ACC112 (cell line): ENCODE data around the gene AAK1.
"Not testable (repeated sequence)": the region's sequence is repeated elsewhere in the genome, so short reads cannot be mapped to it uniquely, and the experiment has no call there.

ENCODE experiments used
- H2AFZ ChIP-seq: fragments of 200-600 bp; sonication (generic); one replicate; pipeline ENCODE4 v1.6.0; 2017; ENCODE audit warnings: antibody characterized with exemption, low read length; ENCODE audit not compliant: unreplicated experiment
- H3K27ac ChIP-seq: fragments of 200-600 bp; sonication (generic); 2 replicates; pipeline ENCODE4 v1.5.1; 2014; ENCODE audit warnings: low read depth, mild to moderate bottlenecking, antibody characterized with exemption, low read length, moderate library complexity
- H3K27me3 ChIP-seq: fragments of 200-600 bp; sonication (generic); 2 replicates; pipeline ENCODE4 v1.6.1; 2014; ENCODE audit warnings: mild to moderate bottlenecking, antibody characterized with exemption, low read length, moderate library complexity, mixed read lengths; ENCODE audit not compliant: insufficient read depth
- H3K36me3 ChIP-seq: fragments of 200-600 bp; sonication (generic); 2 replicates; pipeline ENCODE4 v1.6.1; 2016; ENCODE audit warnings: mild to moderate bottlenecking, antibody characterized with exemption, low read length, moderate library complexity, mixed read lengths; ENCODE audit not compliant: insufficient read depth
- H3K4me1 ChIP-seq: fragments of 200-600 bp; sonication (generic); one replicate; pipeline ENCODE4 v1.6.1; 2016; ENCODE audit warnings: low read length, mixed read lengths; ENCODE audit not compliant: insufficient read depth, unreplicated experiment, control insufficient read depth
- H3K4me3 ChIP-seq: fragments of 200-600 bp; sonication (generic); 2 replicates; pipeline ENCODE4 v1.5.1; 2014; ENCODE audit warnings: mild to moderate bottlenecking, low read depth, low read length
- H3K79me2 ChIP-seq: fragments of 200-600 bp; sonication (generic); one replicate; pipeline ENCODE4 v1.6.0; 2016; ENCODE audit warnings: low read length; ENCODE audit not compliant: control insufficient read depth, unreplicated experiment, insufficient read depth

Gene AAK1

GRCh38 chr2:69618362-69618761, 25.2 kb downstream of the AAK1 start:
- H3K36me3 ChIP-seq: peaks cover 9% of the 10 kb centered on the region; the same call in 1 of the 2 replicates
- H3K79me2 ChIP-seq: peaks cover 68% of the 10 kb centered on the region
- H3K4me3 ChIP-seq: no peak overlapping the region
- no peaks in the 10 kb centered on the region for H3K27me3 ChIP-seq
- H2AFZ ChIP-seq: no peak overlapping the region
- peaks cover 13% of the 10 kb centered on the region for H3K4me1 ChIP-seq
- H3K27ac ChIP-seq: no peak overlapping the region

GRCh38 chr2:69617744-69618143, 25.8 kb downstream of the AAK1 start:
- Histone ChIP-seq H3K36me3 (peaks cover 10% of the 10 kb centered on the region), H3K79me2 (peaks cover 69% of the 10 kb centered on the region), H3K4me1 (peaks cover 13% of the 10 kb centered on the region), H3K4me3 (no peak overlapping the region), H2AFZ (no peak overlapping the region), H3K27me3 (no peaks in the 10 kb centered on the region), H3K27ac (no peak overlapping the region)

GRCh38 chr2:69616755-69617154, 26.8 kb downstream of the AAK1 start:
- Histone ChIP-seq H3K79me2 (peaks cover 72% of the 10 kb centered on the region), H3K27ac (no peak overlapping the region), H2AFZ (no peak overlapping the region), H3K36me3 (peaks cover 11% of the 10 kb centered on the region), H3K4me1 (peaks cover 13% of the 10 kb centered on the region), H3K4me3 (no peak overlapping the region), H3K27me3 (no peaks in the 10 kb centered on the region)

- H2AFZ ChIP-seq: no peak overlapping the region
- no peak overlapping the region for H3K27ac ChIP-seq
- no peak overlapping the region for H3K4me3 ChIP-seq
- H3K36me3 ChIP-seq: peaks cover 18% of the 10 kb centered on the region
- H3K27me3 ChIP-seq: no peaks in the 10 kb centered on the region
- peaks cover 71% of the 10 kb centered on the region for H3K79me2 ChIP-seq
- H3K4me1 ChIP-seq: peaks cover 13% of the 10 kb centered on the region
Measured at GRCh38 chr2:69615969-69616368, 27.6 kb downstream of the AAK1 start.

- H3K36me3 ChIP-seq: peaks cover 26% of the 10 kb centered on the region
- H3K4me1 ChIP-seq: peaks cover 13% of the 10 kb centered on the region
- H2AFZ ChIP-seq: no peak overlapping the region
- H3K4me3 ChIP-seq: no peak overlapping the region
- H3K79me2 ChIP-seq: peaks cover 71% of the 10 kb centered on the region
- H3K27ac ChIP-seq: no peak overlapping the region
- no peaks in the 10 kb centered on the region for H3K27me3 ChIP-seq
Measured at GRCh38 chr2:69615078-69615625, 28.4 kb downstream of the AAK1 start.

GRCh38 chr2:69612707-69613106, 30.8 kb downstream of the AAK1 start:
- Histone ChIP-seq H3K36me3 (peaks cover 27% of the 10 kb centered on the region), H3K27me3 (no peaks in the 10 kb centered on the region), H2AFZ (no peak overlapping the region), H3K79me2 (peaks cover 69% of the 10 kb centered on the region), H3K4me1 (peaks cover 13% of the 10 kb centered on the region), H3K4me3 (no peak overlapping the region), H3K27ac (no peak overlapping the region)

- Histone ChIP-seq H3K79me2 (peaks cover 69% of the 10 kb centered on the region), H3K27me3 (no peaks in the 10 kb centered on the region), H3K4me1 (peaks cover 9% of the 10 kb centered on the region), H3K27ac (no peak overlapping the region), H2AFZ (no peak overlapping the region), H3K4me3 (no peak overlapping the region), H3K36me3 (peaks cover 29% of the 10 kb centered on the region)
Measured at GRCh38 chr2:69612200-69612599, 31.3 kb downstream of the AAK1 start.

- Histone ChIP-seq H3K27ac (no peak overlapping the region), H3K4me3 (no peak overlapping the region), H3K36me3 (peaks cover 34% of the 10 kb centered on the region), H3K4me1 (no peaks in the 10 kb centered on the region), H2AFZ (no peak overlapping the region), H3K27me3 (no peaks in the 10 kb centered on the region), H3K79me2 (peaks cover 82% of the 10 kb centered on the region)
Measured at GRCh38 chr2:69608109-69608508, 35.4 kb downstream of the AAK1 start.

GRCh38 chr2:69606771-69607170, 36.8 kb downstream of the AAK1 start:
- H3K79me2 ChIP-seq: peaks cover 82% of the 10 kb centered on the region
- H3K4me3 ChIP-seq, H2AFZ ChIP-seq: not testable (repeated sequence)

GRCh38 chr2:69605284-69605683, 38.3 kb downstream of the AAK1 start:
- no peaks in the 10 kb centered on the region for H3K27me3 ChIP-seq
- no peak overlapping the region for H3K27ac ChIP-seq
- no peak overlapping the region for H3K4me3 ChIP-seq
- peaks cover 19% of the 10 kb centered on the region for H3K36me3 ChIP-seq
- no peak overlapping the region for H2AFZ ChIP-seq
- H3K4me1 ChIP-seq: peaks cover 18% of the 10 kb centered on the region
- H3K79me2 ChIP-seq: peaks cover 76% of the 10 kb centered on the region

More at GRCh38 chr2:69606771-69607170, 36.8 kb downstream of the AAK1 start:
- not testable (repeated sequence) for H3K4me1 ChIP-seq, H3K27me3 ChIP-seq, H3K27ac ChIP-seq
- H3K36me3 ChIP-seq: peaks cover 32% of the 10 kb centered on the region

- Histone ChIP-seq H3K36me3 (peaks cover 18% of the 10 kb centered on the region), H3K4me1 (peaks cover 18% of the 10 kb centered on the region), H2AFZ (no peak overlapping the region), H3K79me2 (peaks cover 76% of the 10 kb centered on the region), H3K27me3 (no peaks in the 10 kb centered on the region), H3K27ac (no peak overlapping the region), H3K4me3 (no peak overlapping the region)
Measured at GRCh38 chr2:69604836-69605235, 38.7 kb downstream of the AAK1 start.
